Breast epithelium (tissue), 3 donors: Measurements from ENCODE around the gene HOXD3.

Experiments used
- CTCF ChIP-seq, 3 donors: fragments of 450-650 bp; IDR thresholded peaks; one replicate each; pipeline ENCODE4 v1.5.1; 2016 to 2017; ENCODE audit warnings: antibody characterized with exemption in 3 of 3, mild to moderate bottlenecking in 3 of 3, moderate library complexity in 3 of 3
- POLR2AphosphoS5 ChIP-seq, 3 donors: sonication (generic); formaldehyde crosslinking; IDR thresholded peaks; one replicate each; pipeline ENCODE4 v1.6.1; 2017; ENCODE audit warnings: antibody characterized with exemption in 3 of 3

DNA sequence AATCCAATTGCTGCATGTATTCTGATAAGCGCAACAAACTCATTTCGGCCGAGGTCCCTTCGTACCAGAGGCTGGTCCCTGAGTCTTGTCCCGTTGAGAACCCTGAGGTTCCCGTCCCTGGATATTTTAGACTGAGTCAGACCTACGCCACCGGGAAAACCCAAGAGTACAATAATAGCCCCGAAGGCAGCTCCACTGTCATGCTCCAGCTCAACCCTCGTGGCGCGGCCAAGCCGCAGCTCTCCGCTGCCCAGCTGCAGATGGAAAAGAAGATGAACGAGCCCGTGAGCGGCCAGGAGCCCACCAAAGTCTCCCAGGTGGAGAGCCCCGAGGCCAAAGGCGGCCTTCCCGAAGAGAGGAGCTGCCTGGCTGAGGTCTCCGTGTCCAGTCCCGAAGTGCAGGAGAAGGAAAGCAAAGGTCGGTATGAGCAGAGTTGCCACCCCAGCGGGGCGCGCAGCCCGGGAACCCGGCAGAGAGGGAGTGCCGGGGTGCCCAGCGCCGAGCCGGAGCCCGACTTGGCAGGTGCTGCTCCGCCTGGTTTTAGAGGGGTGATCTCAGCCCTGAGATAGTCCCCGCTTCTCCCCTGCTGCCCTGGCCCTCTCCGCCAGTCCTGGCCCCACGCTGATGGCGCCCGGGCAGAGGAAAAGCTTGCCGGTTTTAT, 39.8 kb upstream of the HOXD3 start:
- TF ChIP-seq POLR2AphosphoS5 (IDR thresholded peaks at IDR 0.05) (no peak), CTCF (IDR thresholded peaks at IDR 0.05) (no peak)
